HPDE6-E6E7 (cell line): ENCODE results near the gene ATXN7.

Experiments
- DNase-seq: peaks from one replicate; pipeline ENCODE4 v3.0.0; 2011; ENCODE audit warnings: missing footprints; ENCODE audit errors: extremely low spot score

ATXN7 gene

GRCh38 chr3:64049136-64049535 lies 185.5 kb downstream of the ATXN7 start:
- DNase-seq: no peak

DNA sequence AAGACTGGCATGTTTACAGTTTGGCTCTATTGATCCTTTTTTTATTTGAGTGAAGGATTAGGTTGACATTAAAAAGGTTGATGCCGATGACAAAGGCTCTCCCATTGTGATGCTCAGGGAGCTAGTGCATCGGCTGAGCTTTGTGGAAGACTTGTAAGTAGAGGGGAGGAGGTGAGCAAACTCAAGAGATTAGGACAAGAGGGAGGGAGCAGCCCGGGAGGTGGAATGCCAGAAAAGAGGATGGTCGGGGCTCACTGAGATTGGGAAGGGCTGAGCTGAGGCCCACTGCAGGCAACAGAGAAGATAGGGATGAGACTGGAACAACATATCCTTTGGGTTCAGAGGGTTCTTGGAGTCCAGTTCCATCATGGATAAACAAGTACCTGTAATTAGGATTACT lies 186.2 kb downstream of the ATXN7 start:
- no peak for DNase-seq
